Cardiac atrium fibroblast (primary cell): Measurements from ENCODE around the gene HPS6. TPM values are rescaled to one million over a fixed set of nuclear protein-coding genes. Genes with fewer than 3 reads are reported as not detected.

Experiments used
- total RNA-seq: library from RNA; depleted of rRNA; stranded (reverse); fragments of >200 nt; gene quantifications from 2 replicates; pipeline ENCODE4 v1.2.3, GENCODE V29; 2015

HPS6 gene
- total RNA-seq = 37.6 and 38.6 TPM in 2 replicates

GRCh38 chr10:102064868-102065560 is at the start of gene HPS6:
Gene HPS6, plus strand, starts transcription at chr10:102065349. Its CDS starts 126 bp downstream, at chr10:102065475.

GRCh38 chr10:102055647-102056419 is 9.3 kb upstream of the HPS6 start, which contains the start of gene ARMH3:
Gene ARMH3, minus strand, starts transcription at chr10:102056173. Its CDS starts 16,059 bp downstream, at chr10:102040114.

Other genes starting within 250 kb of the HPS6 start
- 36.9 and 41.5 TPM in 2 replicates for gene OGA, start 246.9 kb upstream of the HPS6 start, total RNA-seq
- 0.54 and 0.97 TPM in 2 replicates for gene KCNIP2, start 221.5 kb upstream of the HPS6 start, total RNA-seq
- gene ARMH3, start 9.2 kb upstream of the HPS6 start, total RNA-seq = 5.8 TPM in 2 replicates
- 25.1 and 29.8 TPM in 2 replicates for gene LDB1, start 55.0 kb downstream of the HPS6 start, total RNA-seq
- 13.8 and 19.1 TPM in 2 replicates for gene PPRC1, start 67.7 kb downstream of the HPS6 start, total RNA-seq
- gene NOLC1, start 87.0 kb downstream of the HPS6 start, total RNA-seq = 51.5 and 65.0 TPM in 2 replicates
- gene ELOVL3, start 160.9 kb downstream of the HPS6 start, total RNA-seq = 0.32 and 1.1 TPM in 2 replicates
- 0.16 TPM in 1 of 2 replicates, not detected in the other for gene PITX3, start 176.2 kb downstream of the HPS6 start, total RNA-seq
- 40.6 and 51.2 TPM in 2 replicates for gene GBF1, start 180.2 kb downstream of the HPS6 start, total RNA-seq